Ascending aorta (tissue), 2 donors: ENCODE results near the gene ARHGAP26. TPM values are rescaled to one million over a fixed set of nuclear protein-coding genes. Genes with fewer than 3 reads are reported as not detected.

Experiments used
- DNase-seq, 2 donors: peaks; one replicate each; pipeline ENCODE4 v3.0.0-alpha.2; 2019; ENCODE audit warnings: low spot score in 2 of 2
- H3K27ac ChIP-seq, 2 donors: fragments of 200-600 bp; sonication (generic); one replicate each; pipeline ENCODE4 v1.5.1; 2016 to 2017; ENCODE audit warnings: mild to moderate bottlenecking in 1 of 2
- H3K27me3 ChIP-seq: fragments of 200-600 bp; sonication (generic); one replicate; pipeline ENCODE4 v1.5.1; 2017
- H3K36me3 ChIP-seq, 2 donors: fragments of 200-600 bp; sonication (generic); one replicate each; pipeline ENCODE4 v1.5.1; 2016
- H3K4me1 ChIP-seq, 2 donors: fragments of 200-600 bp; sonication (generic); one replicate each; pipeline ENCODE4 v1.5.1; 2016 to 2017; ENCODE audit warnings: mild to moderate bottlenecking in 1 of 2
- H3K4me3 ChIP-seq, 2 donors: fragments of 200-600 bp; sonication (generic); one replicate each; pipeline ENCODE4 v1.5.1; 2016 to 2017; ENCODE audit warnings: mild to moderate bottlenecking in 1 of 2
- H3K9me3 ChIP-seq, 2 donors: fragments of 200-600 bp; sonication (generic); one replicate each; pipeline ENCODE4 v1.5.1; 2016
- intact Hi-C: fragments of 100-400 bp; cut with DNase I; formaldehyde crosslinking; loops from one replicate; pipeline ENCODE4 v1.15.1; 2023
- total RNA-seq: library from RNA; depleted of rRNA; stranded (reverse); fragments of >200 nt; gene quantifications from one replicate; pipeline ENCODE4 v1.1.0, GENCODE V29; 2016
- TF ChIP-seq, protein P1 (sequence below), 3 experiments: fragments of 200-600 bp in 2 of 3; fragments of 450-650 bp in 1 of 3; sonication (generic) in 2 of 3; IDR thresholded peaks; one replicate each; pipeline ENCODE4 v1.5.1; 2016 to 2019; ENCODE audit warnings: antibody characterized with exemption in 3 of 3, mild to moderate bottlenecking in 1 of 3, moderate library complexity in 1 of 3

The ARHGAP26 gene
- total RNA-seq, 1 donor from 2014 or later: 34.9 TPM

DNA sequence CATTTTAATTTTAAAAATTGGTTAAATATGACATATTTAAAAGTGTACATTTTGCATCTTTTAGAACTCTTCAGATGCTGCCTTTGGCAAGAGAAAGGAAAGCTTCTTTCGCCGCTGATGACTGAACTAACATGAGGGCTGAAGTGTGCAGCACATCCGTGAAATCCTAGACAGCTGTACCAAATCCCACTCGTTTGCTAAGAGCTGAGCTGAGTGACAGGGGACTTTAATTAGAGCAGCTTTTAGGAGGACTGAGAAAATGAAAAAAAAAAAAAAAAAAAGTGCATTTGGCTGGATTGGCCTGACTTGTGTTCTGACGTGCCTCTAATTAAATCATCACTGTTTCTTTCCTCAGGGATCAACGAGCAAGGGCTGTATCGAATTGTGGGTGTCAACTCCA lies 271.3 kb downstream of the ARHGAP26 start:
- Histone ChIP-seq H3K9me3 (no peaks in the 10 kb centered on the region), H3K4me1 (no peaks in the 10 kb centered on the region), H3K27me3 (no peaks in the 10 kb centered on the region), H3K27ac (peak overlapping the region in 1 of 2 donors; percentile 8), H3K36me3 (peaks cover 12% of the 10 kb centered on the region in 2 donors), H3K4me3 (no peak overlapping the region)
- TF ChIP-seq, protein P1, sequence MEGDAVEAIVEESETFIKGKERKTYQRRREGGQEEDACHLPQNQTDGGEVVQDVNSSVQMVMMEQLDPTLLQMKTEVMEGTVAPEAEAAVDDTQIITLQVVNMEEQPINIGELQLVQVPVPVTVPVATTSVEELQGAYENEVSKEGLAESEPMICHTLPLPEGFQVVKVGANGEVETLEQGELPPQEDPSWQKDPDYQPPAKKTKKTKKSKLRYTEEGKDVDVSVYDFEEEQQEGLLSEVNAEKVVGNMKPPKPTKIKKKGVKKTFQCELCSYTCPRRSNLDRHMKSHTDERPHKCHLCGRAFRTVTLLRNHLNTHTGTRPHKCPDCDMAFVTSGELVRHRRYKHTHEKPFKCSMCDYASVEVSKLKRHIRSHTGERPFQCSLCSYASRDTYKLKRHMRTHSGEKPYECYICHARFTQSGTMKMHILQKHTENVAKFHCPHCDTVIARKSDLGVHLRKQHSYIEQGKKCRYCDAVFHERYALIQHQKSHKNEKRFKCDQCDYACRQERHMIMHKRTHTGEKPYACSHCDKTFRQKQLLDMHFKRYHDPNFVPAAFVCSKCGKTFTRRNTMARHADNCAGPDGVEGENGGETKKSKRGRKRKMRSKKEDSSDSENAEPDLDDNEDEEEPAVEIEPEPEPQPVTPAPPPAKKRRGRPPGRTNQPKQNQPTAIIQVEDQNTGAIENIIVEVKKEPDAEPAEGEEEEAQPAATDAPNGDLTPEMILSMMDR (IDR thresholded peaks at IDR 0.05): no peak
- intact Hi-C loops: no loop called here
- no peak for DNase-seq

DNA sequence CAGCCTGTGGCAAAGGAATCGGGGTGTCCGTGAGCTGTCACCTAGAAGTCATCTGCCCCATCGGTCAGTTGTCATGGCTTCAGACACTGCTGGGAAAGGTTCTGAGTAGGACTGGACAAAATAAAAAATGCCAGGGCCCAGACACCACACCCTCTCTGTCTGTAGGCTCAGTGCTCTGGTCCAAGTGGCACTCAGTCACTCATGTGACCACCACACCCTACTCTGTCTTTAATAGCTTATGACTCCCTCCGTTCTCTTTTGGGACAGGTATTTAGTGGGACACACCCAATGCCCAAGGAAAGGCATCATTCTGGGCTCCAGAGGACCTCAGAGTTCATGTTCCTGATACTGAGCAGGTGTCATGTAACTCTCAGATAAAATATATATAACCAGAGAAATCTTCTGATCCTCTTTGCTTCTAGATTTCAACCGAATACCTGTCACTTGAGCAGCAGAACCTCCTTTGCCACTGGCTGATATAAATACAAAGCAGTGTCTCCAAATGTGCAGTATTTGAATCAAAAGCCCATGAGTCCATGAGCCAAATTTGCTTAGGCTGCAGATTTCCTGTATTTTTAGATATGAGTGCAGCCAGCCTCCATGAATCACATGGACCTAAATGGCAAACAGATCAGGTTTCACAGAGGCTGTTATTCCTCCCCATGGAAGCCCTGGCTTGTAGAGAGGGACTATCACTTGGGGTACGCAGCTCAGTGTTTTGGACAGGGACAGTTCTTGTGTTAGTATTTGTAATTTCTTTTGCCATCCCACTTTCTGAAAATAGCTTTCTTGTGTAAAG lies 272.0 kb downstream of the ARHGAP26 start:
- H3K27me3 ChIP-seq: no peaks in the 10 kb centered on the region
- intact Hi-C loops: no loop called here
- H3K27ac ChIP-seq: peak overlapping the region; percentile 3 to 8
- no peak for DNase-seq
- no peaks in the 10 kb centered on the region for H3K4me1 ChIP-seq
- H3K36me3 ChIP-seq: peaks cover 11 to 12% of the 10 kb centered on the region in 2 donors
- H3K4me3 ChIP-seq: no peak overlapping the region
- TF ChIP-seq, protein P1 (IDR thresholded peaks at IDR 0.05): no peak
- no peaks in the 10 kb centered on the region for H3K9me3 ChIP-seq

DNA sequence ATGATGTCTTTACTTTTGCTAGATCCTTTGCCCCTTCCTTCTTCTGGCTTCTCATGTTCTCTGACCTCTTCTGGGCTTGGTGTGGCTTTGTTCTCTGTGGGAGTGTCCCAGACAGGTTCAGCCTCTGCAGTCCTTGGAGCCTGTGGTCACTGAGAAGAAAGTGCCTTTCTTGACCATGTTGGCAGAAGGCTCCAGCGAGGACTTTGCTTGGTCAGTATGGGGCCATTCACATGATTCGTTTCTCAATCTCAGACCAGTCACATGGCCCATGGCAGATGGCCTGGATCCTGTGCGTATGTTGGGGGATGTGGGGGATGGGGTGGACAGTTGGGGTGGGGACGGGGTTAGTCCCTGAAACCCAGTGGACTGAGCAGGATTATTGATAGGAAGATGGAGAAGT lies 274.1 kb downstream of the ARHGAP26 start:
- no peaks in the 10 kb centered on the region for H3K4me1 ChIP-seq
- no peaks in the 10 kb centered on the region for H3K27me3 ChIP-seq
- no peak overlapping the region for H3K27ac ChIP-seq
- TF ChIP-seq, protein P1 (IDR thresholded peaks at IDR 0.05): no peak
- no peaks in the 10 kb centered on the region for H3K9me3 ChIP-seq
- H3K4me3 ChIP-seq: no peak overlapping the region
- intact Hi-C loops: no loop called here
- H3K36me3 ChIP-seq: peaks cover 4 to 12% of the 10 kb centered on the region in 2 donors
- DNase-seq: no peak

DNA sequence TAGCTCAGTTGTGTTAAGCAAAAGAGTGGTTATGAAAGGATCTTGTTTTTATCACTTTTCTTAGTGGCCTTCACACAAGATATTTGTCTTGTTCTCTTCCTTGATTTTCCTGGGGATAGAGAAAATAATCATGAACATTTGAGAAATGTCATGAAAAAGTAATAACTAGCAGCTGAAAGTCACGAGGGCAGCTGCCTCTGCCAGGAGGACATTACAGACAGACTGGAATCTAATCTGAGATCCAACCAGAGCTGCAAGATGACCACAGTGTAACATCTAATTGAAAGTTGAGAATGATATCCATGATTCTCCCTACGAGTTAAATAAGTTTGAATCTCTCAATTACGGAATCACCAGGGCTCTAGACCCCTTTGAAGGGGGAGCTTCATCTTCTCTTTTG lies 274.9 kb downstream of the ARHGAP26 start:
- Histone ChIP-seq H3K36me3 (peaks cover 4 to 12% of the 10 kb centered on the region in 2 donors), H3K27me3 (no peaks in the 10 kb centered on the region), H3K9me3 (no peaks in the 10 kb centered on the region), H3K27ac (no peak overlapping the region), H3K4me1 (no peaks in the 10 kb centered on the region), H3K4me3 (no peak overlapping the region)
- no peak for DNase-seq
- intact Hi-C loops: no loop called here
- TF ChIP-seq, protein P1 (IDR thresholded peaks at IDR 0.05): no peak

DNA sequence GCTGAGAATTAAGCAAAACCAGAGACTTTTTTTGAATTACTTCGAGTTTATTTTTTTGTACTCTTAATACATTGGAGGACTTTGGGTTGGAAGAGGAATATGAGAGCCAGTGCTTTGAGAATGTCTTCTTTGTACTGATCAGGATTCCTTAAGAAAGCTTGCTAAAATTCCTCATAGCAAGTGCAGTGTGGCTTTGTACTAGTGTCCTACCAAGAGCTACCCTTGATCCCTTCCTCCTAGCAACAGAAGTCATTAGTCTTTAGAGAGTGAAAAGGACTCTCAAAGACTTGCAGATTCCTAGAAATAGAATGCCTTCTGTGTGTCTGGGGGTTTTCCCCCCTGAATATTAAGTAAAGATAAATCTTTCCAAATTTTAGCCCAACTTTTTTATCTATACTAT lies 276.1 kb downstream of the ARHGAP26 start:
- H3K27me3 ChIP-seq: no peaks in the 10 kb centered on the region
- H3K4me3 ChIP-seq: no peak overlapping the region
- H3K36me3 ChIP-seq: peaks cover 4 to 12% of the 10 kb centered on the region in 2 donors
- peaks cover 0 to 6% of the 10 kb centered on the region in 2 donors for H3K4me1 ChIP-seq
- no peaks in the 10 kb centered on the region for H3K9me3 ChIP-seq
- no peak for DNase-seq
- intact Hi-C loops: no loop called here
- TF ChIP-seq, protein P1 (IDR thresholded peaks at IDR 0.05): no peak
- no peak overlapping the region for H3K27ac ChIP-seq
